ENCODE measurements around the gene DHRS3.
"Not testable (repeated sequence)": the region's sequence is repeated elsewhere in the genome, so short reads cannot be mapped to it uniquely, and the experiment has no call there.

The DHRS3 gene

DNA sequence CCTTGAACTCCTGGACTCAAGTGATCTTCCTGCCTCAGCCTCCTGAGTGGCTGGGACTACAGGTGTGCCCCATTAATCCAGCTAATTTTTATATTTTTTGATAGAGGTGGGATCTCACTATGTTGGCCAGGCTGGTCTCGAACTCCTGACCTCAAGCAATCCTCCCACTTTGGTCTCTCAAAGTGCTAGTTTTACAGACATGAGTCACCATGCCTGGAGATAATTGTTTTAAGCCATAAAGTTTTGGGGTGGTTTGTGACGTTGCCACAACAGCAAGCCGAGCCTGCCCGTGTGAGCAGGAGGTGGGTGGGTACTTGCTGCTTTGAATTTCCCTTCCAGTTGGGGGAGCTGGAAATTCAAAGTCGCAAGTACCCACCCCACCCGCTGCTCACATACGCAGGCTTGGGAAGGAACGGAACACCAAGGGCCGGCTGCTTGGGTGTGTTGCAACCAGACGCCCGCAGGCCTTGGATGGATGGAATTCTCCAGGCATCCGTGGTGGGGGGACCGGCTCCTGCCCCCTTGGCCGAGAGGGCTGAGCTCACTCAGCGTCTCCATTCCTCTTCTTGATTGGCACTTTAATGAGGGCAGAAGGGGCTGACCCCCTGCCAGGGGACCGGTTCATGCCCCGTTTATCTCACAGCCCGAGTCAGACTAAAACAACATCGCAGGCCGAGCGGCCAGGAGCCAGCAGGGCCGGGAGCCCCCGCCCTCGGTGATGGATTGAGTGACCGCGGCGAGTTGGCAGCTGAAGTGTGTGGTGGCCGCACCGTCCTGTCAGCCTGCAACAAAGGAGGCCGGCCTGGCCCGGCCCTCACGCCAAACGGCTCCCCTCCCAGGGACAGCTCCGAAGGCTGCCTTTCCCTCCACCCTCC lies 78.1 kb downstream of the DHRS3 start:
- DNase-seq (ENCODE audit: low read depth in 2 of 2) = no peak

DNA sequence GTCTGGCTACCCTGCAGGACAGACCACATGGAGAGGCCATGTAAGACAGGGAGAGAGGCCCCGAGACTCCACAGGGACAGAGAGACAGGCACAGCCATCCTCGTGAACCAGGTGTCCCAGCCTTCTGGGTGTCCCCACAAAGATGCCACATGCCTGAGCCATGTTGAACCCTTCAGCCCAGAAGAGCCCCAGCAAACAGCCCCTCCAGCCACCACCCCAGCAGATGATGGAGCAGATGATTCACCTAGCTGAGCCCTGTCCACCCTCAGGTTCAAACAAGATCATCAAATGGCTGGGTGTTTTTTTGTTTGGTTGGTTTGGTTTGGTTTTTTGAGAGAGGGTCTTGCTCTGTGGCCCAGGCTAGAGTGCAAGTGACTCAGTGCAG lies 78.7 kb downstream of the DHRS3 start:
- DNase-seq (ENCODE audit: low read depth in 2 of 2) = no peak

DNA sequence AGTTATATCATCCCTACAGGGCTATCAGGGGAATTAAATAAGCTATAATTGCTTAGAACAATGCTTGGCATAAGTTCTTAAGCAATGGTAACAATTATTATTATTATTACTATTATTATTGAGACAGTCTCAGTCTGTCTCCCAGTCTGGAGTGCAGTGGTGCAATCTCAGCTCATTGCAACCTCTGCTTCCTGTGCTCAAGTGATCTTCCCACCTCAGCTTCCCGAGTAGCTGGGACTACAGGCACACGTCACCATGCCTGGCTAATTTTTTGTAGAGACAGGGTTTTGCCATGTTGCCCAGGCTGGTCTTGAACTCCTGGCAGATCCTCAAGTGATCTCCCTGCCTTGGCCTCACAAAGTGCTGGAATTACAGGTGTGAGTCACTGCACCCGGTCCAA lies 79.5 kb downstream of the DHRS3 start:
- not testable (repeated sequence) for DNase-seq (ENCODE audit: low read depth in 2 of 2)

DNA sequence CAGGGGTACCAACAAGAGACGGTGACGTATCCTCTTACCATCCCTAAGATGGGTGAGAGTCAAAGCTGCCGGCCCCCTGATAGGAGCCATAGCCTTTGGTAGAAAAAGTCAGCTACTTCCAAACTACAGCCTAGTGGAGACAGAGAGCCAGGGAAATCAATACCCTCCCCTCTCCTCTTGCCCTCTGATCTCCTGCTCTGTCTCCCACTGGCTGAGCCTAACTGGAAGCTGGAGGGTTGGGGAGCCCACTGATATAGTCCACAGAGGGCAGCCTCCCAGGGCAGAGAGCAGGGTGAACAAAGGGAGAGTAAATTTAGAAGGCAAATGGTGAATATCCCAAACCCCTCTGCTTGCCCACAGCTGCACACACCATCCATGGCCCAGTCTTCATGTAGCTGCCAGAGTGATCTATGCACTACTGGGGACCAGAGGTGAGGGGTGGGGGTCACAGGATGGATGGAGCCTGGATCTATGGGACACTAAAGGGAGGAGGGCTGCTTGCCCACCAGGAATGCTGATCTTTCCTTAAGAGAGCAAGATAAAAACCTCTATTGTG lies 80.0 kb downstream of the DHRS3 start:
- no peak for DNase-seq (ENCODE audit: low read depth in 2 of 2)

DNA sequence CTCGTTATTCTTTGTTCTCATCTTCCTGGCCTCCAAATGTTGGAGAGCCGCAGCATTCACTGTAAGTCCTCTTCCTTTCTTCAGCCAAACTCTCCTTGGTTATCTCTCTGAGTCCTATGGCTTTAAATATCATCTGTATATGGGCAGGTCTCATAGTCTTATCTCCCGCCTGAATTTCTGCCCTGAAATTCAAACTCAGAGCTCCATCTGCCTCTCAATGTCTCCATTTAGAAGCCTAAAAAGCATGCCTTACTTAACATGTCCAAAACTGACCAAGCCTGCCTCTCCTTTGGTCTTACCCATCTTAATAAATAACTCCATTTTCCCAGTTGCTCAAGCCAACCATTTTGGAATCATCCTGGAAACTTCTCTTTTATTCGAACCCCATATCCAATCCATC lies 80.7 kb downstream of the DHRS3 start:
- no peak for DNase-seq (ENCODE audit: low read depth in 2 of 2)

DNA sequence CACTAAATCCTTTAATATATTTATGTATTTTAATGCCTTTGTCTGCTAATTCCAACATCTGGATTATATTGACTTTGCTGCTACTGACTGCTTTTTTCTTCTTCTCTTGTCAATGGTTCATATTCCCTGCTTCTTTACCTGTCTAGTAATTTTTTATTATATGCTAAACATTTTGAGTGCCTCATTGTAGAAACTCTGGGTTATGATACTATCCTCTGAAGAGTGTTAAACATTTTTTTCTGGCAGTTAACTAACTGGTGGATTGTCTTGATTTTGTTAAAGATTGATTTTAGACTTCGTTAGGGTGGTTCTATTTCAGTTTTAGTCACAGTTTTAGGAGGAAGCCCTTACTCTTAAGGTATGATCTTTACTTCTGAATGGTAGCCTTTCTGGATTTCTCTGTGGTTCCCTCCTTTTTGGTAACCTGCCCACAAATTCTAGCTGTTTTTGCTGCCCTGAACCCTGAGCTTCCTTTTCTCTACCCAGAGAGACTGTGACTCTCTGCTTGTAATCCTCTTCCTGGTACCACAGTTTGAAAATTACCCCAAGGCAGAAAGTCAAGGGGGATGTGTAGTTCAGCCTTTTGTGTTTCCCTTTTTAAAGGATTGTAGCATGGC lies 81.9 kb downstream of the DHRS3 start:
- DNase-seq (ENCODE audit: low read depth in 2 of 2) = no peak

DNA sequence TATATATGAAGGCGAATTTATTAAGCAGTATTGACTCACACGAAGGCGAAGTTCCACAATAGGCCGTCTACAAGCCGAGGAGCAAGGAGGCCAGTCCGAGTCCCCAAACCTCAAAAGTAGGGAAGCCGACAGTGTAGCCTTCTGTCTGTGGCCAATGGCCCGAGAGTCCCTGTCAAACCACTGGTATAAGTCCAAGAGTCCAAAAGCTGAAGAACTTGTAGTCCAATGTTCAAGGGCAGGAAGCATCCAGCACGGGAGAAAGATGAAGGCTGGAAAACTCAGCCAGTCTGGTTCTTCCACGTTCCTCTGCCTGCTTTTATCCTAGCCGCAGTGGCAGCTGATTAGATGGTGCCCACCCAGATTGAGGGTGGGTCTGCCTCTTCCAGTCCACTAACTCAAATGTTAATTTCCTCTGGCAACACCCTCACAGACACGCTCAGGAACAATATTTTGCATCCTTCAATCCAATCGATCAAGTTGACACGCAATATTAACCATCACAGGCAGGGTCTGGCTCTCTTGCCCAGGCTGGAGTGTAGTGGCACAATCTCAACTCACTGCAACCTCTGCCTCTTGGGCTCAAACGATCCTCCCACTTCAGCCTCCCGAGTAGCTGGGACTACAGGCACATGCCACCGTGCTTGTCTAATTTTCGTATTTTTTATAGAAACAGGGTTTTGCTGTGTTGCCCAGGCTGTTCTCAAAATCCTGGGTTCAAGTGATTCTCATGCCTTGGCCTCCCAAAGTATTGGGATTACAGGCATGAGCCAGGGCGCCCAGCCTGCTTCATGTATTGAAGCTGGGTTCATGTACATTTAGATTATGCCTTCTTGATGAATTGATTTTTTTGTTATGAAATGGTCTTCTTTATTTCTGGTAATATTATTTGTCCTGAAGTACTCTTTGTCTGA lies 85.3 kb downstream of the DHRS3 start:
- no peak for DNase-seq (ENCODE audit: low read depth in 2 of 2)

DNA sequence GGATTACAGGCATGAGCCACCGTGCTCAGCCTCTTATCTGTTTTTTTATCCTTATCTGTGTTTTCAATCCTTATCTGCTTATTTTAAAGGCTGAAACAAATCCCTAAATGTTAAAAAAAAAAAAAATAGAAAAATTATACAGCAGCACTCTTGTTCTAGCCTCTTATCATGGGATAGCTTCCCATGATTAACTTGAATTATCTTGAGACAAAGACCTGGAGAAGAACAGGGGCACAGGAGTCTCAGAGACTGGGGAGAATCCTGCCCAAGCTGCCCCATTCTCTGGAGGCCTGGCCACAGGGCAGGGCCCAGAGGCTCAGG lies 86.9 kb downstream of the DHRS3 start:
- DNase-seq (ENCODE audit: low read depth in 2 of 2) = no peak

DNA sequence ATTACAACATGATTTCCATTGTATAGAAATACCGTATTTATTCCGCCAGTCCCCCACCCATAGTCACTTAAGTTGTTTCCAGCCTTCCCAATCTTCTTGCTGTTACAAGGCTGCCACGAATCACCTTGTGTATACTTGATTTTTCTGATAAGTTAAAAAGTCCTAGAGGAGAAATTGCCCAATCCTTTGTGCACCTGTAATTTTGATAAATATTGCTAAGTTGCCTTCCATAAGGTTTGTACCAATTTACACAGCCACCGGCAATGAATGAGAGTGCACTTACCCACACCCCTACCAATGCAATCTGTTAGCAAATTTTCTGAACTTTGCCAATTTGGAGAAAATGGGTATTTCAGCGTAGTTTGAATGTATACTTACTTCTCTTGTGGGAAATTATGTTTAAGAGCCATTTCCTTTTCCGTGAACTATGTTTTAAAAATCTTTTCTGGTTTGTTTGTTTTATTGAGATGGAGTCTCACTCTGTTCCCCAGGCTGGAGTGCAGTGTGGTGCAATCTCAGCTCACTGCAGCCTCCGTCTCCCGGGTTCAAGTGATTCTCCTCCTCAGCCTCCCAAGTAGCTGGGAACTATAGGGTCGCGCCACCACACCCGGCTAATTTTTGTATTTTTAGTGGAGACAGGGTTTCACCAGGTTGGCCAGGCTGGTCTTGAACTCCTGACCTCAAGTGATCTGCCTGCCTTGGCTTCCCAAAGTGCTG lies 87.4 kb downstream of the DHRS3 start:
- DNase-seq (ENCODE audit: low read depth in 2 of 2) = no peak

DNA sequence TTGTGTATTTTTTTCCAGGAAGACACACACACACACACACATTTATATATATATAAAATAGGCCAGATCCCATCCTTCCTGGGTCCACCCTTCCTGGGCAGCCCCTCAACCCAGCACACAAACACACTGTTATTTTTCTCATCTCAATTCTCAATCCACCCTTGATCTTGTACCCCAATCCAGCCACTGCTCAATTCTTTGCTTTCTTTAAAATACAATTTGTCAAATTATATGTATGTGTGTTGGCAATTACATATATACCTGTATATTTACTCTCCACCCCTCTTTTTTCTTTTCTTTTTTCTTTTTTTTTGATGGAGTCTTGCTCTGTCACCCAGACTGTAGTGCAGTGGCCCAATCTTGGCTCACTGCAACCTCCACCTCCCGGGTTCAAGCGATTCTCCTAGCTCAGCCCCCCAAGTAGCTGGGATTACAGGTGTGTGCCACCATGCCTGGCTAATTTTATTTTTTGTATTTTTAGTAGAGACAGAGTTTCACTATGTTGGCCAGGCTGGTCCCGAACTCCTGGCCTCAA lies 88.3 kb downstream of the DHRS3 start:
- no peak for DNase-seq (ENCODE audit: low read depth in 2 of 2)

DNA sequence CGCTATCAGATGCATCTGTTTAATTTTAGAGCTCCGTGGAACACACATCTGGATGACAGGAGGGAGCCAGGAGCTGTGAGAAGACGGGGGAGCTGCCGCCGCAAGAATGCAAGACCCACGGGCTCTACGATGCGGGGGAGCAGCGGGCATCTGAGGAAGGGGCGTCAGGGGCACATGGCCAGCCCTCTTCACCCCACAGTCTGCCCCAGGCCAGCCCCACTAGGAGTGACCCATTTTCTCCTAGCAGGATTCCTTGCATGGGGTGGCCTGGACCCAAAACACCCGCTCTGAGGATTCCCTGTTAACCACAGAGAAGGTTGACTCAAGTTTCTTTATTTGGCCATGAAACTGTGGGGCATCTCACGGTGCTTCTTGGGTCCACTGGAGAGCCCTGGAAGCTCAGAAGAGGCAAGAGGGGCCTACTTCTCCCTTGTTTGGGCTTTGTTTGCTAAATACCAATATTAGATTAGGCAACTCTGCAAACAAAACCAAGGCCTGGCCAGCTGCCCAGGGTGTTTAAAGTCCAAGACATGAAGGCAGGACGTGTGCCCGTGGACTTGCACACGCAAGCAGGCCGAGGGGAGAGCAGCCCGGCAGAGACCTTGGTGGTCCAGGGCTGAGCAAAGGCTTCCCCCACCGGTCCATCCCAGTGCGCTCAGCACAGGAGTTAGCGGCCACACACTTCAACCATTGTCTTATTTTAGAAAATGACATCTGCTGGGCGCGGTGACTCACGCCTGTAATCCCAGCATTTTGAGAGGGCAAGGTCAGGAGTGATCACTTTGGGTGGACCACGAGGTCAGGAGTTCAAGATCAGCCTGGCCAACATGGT lies 89.8 kb downstream of the DHRS3 start:
- no peak for DNase-seq (ENCODE audit: low read depth in 2 of 2)

DNA sequence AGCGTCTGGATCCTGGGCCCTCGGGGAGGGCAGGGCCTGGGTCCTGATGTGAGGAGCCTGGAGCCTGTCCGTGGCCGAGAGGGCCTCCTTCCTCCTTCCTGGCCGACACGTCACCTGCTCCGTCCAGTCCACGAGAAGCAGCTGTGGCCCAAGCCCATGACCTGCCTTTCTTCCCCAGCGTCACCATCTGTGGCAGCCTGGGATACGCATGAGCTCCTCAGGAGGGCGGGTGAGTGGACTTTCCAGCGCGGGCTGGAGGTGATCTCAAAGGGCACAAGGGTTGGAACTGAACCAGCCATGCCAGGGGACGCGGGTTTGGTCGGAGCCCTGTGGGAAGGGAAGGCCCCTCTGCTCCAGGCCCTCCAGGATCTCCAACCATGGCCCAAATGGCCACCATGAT lies 90.4 kb downstream of the DHRS3 start:
- DNase-seq (ENCODE audit: low read depth in 2 of 2) = no peak

DNA sequence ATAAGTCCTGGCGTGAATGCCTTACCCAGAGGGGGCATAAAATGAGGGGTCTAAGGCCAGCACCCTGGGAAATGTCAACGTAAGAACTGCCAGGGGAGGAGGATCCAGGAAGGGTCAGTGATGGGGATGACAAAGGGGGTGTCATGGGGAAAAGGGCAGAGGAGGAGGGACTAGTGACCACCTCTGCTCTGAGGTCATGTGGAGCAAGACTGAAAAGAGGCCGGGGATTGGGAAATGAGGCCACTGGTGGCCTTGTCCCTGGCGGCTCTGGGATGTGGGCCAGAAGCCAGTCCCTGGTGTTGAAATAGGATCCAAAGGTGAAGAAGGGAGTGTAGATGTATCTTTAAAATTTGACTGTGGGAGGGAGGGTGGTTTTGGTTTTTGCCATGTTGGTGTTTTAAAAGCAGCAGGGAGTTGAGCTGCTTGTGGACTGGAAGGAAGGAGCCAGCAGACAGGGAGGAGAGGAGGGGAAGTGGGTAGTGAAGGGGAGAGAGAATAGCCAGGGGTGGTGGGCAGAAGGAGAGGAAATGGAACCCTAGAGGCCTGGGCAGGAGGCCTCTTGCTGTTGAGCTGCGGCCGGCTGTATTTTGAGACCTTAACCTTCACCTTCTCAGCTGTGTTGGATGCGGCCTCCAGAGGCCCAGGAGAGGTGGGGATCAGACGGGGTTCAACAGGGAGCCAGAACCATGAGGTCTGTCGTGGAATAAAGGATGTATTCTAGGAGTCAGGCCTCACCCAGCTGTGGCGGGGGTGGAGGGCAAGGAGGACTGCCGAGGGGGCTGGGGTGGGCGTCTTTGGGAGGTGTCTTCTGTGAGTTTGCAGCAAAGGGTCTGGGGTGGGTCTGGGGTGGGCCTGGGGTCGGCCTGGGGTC lies 92.5 kb downstream of the DHRS3 start:
- no peak for DNase-seq (ENCODE audit: low read depth in 2 of 2)

DNA sequence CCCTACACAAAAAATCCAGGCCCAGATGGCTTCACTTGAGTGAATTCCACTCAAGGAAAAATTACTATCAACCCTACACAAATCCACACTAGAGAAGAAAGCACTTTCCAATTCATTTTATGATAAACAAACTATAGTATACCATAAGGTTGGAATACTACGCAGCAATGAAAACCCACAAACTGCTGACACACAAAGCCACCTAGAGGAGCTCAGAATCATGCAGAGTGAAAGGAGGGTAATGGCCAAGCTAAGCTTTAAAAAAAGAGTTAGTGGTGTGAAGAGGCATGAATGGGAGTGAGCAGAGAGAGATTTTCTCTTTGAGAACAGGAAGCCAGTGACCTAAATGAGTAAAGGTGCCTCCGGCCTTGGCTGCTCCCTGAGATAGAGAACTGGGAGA lies 93.7 kb downstream of the DHRS3 start:
- DNase-seq (ENCODE audit: low read depth in 2 of 2) = no peak

DNA sequence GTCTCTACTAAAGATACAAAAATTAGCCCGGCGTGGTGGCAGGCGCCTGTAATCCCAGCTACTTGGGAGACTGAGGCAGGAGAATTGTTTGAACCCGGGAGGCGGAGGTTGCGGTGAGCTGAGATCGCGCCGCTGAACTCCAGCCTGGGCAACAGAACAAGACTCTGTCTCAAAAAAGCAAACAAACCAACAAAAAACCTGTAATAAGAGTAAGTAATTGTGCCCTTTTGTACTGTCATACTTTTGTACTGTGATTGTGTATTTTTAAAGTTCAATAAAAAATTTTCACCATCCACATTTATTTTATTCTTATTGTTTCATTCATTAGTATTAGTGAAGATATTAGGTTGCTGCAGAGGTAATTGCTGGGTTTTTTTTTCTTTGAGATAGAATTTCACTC lies 95.2 kb downstream of the DHRS3 start:
- not testable (repeated sequence) for DNase-seq (ENCODE audit: low read depth in 2 of 2)

DNA sequence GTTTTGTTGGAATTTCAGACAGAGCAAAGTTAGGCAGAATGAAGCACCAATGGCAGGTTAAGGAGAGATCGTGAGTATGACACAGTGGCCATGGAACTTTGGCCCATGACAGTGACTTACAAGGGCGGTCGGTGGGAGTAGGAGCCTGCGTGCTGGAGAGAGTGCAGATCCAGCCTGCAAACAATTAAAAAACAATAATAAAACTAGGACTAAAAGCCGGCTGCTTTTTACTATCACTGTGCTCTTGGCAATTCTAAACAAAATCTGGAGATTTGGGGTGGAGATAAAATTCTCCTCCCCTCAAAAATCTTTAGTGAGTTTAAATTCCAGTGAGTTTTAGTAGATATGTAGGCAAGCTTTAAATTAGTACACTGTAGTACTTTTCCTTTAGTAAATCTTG lies 96.9 kb downstream of the DHRS3 start:
- DNase-seq (ENCODE audit: low read depth in 2 of 2) = no peak

DNA sequence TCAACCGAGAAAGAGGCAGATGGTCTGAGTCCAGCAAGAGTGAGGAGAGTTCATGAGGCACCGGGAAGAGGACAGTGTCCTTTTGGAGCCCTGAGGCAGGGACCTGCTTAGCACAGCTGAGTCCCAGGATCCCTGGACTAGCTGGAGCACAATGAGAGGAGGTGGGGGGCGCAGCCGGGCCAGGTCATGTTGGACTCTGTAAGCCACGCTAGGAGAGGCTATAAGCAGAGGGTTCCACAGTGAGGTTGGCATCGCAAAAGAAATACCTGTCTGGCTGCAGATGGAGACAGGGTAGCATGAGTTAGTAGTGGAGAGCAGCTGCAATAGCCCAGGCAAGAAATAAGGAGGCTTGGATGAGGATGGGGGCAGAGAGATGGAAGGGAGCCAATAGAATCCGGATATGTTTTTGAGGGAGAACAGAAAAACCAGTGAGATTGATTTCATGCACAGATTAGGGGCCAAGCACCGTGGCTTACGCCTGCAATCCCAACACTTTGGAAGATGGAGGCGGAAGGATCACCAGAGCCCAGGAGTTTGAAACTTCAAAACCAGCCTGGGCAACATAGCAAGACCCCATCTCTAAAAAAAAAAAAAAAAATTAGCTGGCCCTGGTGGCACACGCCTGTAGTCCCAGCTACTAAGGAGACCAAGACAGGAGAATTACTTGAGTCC lies 98.2 kb downstream of the DHRS3 start:
- no peak for DNase-seq (ENCODE audit: low read depth in 2 of 2)

DNA sequence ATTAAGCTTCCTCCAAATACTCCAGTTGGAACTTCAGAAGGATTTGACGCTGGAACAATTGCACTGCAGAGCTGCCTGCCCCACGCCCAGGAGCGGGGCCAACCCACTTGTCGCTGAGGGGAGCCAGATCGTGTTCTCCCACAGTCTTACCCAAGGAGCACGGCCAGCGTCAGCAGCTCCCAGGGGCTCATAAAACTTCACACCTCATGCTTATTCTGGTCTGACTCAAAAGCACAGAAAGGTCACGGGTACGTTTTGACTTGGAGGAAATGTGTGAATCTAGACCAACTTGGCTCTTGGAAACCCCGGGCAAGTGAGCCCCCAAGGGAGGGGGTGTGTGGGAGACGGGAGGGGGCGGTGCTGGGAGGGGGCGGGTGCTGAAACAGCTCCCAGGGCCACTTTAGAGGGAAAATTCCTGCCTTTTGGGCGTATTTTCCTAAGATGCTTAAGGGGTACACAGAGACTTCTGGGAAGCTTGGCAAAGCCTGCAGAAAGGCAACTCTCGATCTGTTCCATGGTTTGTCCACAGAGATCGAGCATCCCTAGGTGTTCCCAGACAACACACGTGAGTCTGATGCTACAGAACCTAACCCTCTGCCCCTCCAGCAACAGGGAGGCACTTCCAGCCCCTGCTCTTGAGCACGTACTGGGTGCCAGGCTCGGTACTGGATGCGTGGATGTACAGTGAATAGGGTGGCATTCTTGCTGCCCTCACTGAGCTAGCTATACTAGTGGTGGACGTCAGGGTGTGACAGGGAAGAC lies 98.9 kb downstream of the DHRS3 start:
- DNase-seq (ENCODE audit: low read depth in 2 of 2) = peak; percentile 17 to 52
